HG02759 (cell line): ENCODE measurements around the gene TPM3.
"Not testable (repeated sequence)": the region's sequence is repeated elsewhere in the genome, so short reads cannot be mapped to it uniquely, and the experiment has no call there.

Source experiments
- ATAC-seq: cut with Tn5 transposase; IDR thresholded peaks from one replicate; pipeline ENCODE4 v1.9.1; 2021; ENCODE audit warnings: mild to moderate bottlenecking, moderate library complexity; ENCODE audit not compliant: unreplicated experiment

Gene TPM3

DNA sequence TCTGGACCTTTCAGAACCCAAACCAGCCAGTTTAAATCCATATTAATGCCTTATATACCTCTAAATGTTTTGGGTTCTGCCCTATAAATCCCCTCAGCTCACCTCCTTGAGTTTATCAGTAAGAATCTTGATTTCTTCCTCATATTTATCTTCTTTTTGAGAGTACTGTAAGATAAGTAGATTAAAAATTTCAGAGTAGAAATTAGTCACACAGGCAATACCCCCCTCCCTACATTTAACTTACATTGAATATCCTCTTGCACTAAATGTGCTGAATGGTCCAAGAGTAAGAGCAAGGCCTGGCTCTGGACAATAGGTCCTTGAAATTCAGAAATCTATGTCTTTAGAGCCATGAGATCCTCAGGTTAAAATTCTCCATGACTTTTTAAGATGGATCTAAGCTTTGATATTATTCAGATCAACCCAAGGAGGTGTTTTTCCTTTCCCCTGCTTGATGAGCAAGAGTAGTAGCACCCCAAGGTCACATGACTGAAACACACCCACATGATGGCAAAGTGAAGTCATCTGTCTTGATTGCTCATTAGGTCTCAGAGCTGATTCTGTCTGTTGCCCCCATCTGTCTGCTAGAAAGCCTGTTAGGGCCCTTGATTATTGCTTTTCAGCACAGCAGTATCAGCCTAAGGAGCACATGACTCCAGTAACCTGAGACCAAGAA lies 21.2 kb downstream of the TPM3 start:
- no peak for ATAC-seq

DNA sequence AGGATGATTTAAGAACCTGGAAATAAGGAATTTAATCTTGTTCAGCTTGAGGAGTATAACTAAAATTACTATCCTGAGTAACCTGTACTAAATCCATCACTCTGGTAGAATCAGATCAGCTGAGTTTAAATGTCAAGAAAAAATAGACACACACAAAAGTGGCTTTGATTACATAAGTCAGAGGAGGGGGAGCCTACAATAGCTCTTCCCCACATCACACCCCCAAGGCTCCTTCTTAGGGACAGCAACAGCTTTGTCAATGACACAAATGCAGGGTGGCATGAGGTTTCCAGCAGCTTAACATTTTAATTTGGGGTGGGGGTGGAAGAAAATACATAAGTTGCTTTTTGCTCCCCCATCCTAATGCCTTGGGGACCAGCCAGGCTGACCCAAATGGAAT lies 24.4 kb downstream of the TPM3 start:
- no peak for ATAC-seq

DNA sequence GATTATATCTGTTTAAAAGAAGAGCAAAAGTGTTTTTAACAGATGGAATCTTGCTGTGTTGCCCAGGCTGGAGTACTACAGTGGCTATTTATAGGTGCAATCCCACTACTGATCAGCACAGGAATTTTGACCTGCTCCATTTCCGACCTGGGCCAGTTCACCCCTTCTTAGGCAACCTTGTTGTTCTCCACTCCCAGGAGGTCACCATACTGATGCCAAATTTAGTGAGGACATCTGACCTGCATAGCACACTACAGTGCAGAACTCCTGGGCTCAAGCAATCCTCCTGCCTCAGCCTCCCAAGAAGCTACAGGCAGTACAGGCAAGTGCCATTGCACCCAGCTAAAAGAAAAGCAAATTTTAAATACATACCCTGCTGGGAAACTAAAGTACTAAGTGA lies 25.7 kb downstream of the TPM3 start:
- ATAC-seq: no peak

DNA sequence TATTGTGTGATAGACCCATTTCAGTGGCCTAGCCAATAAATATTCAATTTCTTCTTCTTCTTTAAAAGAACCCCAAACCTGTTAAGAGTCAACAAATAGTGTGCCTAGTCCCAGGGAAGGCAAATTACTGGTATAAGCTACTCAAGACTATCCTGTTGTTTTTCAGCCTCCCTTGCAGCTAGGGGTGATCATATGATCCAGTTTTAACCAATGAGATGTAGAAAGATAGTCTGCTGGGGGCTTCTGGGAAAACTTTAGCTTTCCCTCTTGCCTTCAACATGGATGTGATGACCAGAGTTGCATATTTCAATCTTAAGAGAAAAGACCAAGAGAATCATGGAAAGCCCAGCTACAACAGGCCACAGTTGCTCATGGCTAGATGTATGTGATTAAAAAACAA lies 32.3 kb downstream of the TPM3 start:
- ATAC-seq: no peak

DNA sequence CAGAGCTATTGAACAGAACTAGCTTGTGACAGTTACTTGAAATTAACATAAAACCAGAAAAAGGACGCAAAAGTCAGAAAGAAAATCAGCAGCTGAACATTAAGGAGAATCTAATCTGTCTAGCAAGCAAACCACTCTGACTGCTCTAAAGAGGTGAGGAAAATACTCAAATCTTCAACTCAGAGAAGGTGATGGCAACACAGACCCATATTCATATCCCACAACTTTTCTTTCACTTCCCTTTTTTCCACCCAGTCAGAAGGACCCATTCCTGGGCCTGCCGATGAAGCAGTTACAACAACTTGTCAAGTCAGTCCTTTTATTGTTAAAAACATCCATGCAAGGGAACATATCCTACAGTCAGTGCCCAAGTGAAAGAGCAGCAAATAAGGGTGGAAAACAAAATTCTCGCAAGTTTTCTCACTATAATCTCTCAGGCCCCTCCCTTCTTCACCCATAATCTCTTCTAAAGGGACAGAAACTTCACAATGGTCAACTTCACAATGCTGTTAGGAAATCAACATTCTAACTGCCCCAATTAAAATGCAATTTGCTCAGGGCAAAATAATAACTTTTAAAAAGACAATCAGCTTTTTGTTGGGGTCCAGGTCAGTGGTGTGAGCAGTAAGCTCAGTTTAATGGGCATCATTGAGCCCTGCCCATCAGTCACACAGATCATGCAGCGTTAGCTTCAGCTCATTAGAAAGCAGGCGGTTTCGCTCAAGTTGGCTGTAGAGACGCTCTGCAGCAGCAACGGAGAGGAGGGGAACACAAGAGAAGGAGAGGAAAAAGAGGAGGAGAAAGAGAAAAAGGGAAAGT lies 33.4 kb downstream of the TPM3 start:
- ATAC-seq: no peak

DNA sequence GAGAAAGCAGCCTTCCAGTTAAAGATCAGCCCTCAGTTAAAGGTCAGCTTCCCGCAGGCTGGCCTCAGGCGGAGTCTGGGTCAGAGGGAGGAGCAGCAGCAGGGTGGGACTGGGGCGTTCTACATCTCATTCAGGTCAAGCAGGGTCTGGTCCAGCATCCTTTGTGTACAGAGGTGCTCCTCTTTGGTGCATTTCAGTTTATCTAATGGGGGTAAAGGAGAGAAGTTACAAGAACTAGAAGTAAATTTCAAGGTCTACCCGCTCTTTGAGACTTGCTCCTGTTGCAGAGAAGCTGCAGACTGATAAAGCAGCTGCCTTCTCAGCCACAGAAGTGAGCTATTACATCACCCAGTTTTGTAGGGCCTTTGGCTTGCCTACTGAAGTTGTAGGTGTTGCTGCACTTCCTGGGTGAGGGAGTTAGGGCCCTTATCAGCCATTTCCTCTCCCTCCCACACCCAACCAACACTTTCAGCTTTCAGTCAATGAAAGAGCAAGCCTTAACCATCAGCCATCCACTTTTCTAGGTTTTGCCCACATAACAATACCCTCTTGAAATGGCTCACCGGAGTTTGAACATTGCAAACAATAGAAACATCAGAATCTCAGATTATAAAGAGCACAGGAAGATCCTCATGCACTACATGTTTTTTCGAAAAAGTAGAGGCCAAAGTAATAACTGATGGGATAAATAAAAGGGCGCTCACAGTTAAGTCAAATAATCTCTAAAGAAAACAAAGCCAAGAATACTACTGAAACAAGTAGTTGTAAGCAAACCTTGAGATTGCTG lies 34.2 kb downstream of the TPM3 start:
- peak; percentile 82 for ATAC-seq

DNA sequence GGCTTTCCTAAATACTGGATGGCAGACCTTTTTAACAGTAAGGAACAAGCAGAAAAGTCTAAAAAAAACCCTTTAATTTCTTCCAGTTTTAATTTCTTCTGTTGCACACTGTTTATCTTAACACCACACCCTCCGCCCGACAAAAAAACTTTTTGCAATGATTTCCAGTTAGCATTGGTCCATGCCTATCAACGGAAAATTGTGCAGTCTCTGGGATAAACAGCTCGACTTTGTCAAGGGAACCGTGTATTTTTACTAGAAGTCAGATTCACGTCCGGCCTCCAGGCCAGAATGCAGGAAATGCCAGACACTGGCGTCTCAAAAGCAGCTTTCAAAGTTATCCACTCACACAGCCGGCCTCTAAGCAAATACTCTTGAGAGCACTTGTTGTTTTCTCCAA lies 36.6 kb downstream of the TPM3 start:
- ATAC-seq: no peak

DNA sequence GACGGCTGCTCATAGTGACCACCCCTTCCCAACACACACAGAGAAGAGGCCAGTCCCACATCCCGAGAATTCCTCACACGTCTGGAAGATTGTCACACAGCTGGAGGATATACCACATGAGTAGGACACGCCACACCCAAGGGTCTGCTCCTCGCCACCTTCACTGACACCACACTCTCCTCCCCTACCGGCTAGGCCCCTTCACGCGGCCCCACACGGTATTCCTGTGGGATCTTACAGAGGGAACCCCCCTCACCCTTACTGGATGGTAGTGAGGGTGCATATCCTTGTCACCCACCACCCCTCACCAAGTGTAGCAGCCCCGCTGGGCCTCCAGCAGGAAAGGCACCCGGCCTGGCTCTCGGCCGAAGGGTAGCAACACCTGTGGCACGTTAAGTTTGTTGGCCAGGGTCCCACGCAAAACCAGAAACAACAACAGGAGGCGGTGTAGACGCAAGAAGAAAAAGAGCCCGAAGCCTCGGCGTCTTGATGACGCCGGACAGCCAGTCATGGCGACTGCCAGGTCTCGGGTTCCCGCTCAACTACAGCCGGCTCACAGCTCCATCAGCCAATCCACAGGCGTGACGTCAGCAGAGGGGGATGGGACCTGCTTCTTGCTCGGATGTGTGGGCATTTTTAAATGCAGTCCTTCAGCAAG lies 37.2 kb downstream of the TPM3 start, which contains the start of gene NUP210L:
NUP210L (minus strand) TSS at position 540 of the 658 bp plus-strand sequence.
- ATAC-seq: no peak

DNA sequence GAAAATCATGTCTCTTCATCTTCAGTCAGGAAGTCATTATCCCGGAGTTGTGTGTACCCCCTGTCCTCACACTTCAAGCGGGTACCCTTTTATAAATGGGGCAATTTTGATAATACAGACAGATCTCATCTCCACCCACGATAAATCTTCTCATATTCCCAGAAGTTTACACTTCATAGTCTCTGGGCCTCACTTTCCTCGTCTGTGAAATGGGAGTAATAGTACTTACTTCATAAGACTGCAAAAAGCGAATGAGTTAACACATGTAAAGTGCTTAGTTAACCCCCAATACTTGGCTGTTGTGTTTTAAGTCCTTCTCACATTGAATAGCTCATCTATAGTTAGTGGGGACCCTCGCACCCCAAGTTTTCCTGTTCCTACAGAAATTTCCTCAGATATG lies 37.8 kb downstream of the TPM3 start:
- ATAC-seq: no peak

DNA sequence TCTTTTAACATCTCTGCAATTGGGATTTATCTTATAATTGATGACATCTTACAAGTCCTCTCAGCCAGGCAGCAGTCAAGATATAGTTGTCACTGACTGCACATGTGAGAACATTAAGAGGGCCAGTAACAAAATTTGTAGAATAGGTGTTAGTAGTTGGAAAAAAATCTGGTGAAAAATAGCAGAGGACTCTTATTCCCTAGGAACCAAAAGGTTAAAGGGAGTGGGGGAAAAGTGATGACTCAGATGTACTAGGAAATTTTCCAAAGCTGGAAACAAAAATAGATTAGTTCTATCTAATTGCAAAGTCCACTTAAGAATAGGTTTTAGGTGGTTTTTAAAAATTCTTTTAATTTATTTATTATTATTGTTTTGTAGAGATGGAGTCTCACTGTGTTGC lies 40.6 kb downstream of the TPM3 start:
- no peak for ATAC-seq

DNA sequence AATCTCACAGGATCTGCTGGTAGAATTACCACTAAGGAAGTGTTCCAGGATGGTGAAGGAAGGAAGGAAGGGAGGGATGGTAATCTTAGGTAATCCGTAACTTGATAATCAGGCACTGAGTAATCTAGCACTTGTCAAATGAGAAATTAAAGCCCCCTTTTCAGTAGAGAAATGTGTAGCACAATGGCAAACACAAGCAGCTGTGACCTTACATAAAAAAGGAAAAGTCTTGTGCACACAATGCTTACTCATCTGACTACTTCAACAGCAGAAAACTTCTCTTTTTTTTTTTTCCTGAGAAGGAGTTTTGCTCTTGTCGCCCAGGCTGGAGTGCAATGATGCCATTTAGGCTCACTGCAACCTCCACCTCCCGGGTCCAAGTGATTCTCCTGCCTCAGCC lies 43.1 kb downstream of the TPM3 start:
- no peak for ATAC-seq

DNA sequence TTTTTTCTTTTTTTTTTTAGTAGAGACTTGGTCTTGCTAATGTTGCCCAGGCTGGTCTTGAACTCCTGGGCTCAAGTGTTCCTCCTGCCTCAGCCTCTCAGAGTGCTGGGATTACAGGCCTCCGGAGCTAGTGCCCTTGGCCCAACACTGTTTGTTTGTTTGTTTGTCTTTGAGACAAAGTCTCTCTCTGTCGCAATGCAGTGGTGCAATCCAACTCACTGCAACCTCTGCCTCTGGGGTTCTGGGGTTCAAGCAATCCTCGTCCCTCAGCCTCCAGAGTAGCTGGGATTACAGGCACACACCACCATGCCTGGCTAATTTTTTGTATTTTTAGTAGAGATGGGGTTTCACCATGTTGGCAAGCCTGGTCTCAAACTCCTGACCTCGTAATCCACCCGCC lies 44.4 kb downstream of the TPM3 start:
- not testable (repeated sequence) for ATAC-seq

DNA sequence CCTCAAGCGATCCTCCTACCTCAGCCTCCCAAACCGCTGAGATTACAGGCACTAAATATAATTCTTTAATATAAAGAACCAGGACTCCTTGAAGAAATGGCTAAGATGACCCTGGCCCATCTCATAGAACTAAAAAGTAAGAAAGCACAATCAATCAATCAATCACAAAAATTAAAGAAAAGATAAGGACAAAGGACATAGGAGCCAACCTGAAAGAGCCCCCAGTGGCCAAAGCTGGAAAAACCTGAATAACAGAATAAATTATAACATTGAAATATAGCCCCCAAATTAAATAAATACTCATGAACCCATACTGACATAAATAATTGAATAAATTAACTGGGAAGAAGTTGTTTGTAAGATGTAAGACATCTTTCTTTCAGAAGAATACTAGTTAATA lies 45.9 kb downstream of the TPM3 start:
- no peak for ATAC-seq

DNA sequence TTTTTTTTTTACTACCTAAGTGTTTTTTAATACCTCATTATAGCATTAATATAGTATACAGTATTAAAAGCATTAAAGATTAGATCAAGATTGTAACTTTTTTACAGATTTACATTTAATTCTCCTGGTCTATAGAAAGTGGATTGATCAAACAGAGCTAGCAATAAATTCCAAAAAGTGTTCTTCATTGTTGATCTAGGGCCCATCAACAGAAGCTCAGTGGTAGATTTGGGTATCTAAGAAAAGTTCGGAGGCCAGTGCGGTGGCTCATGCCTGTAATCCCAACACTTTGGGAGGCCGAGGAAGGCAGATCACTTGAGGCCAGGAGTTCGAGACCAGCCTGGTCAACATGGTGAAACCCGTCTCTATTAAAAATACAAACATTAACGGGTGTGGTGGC lies 49.5 kb downstream of the TPM3 start:
- ATAC-seq: no peak

DNA sequence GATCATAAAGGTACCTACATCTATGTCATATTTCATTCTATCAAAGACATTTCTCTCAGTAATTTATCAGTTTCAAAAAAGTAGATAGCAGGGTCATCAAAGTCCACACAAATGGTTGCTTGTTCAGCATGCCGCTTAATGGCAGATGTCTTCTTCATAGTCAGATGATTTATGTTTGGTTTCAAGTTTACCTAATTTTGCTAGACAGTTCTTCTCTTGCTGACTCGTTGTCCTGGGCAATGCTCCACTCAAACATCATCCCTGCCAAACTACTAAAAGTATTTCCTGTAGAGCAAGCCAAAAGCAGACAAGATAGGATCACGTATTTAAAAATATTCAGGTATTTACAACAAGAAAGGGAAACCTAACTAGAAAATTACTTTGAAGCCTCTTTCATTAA lies 50.7 kb downstream of the TPM3 start:
- ATAC-seq: no peak

DNA sequence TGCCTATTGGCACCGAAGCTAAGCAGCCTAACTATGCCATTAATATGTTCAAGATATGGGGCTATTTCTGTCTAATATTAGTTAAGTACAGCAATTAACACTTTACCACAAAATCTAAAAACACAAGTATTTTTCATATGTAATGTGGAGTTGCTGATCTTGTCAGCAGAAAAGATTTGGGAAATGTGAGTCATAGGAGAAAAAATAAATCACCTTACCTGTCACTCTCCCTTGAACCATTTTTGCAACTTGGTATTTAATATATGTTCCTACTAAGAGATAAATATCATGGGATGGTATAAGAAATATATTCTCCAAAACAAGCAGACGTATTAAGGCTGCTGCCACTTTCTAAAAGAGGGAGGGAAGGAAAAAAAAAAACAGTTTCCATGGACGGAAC lies 54.0 kb downstream of the TPM3 start:
- ATAC-seq: no peak

DNA sequence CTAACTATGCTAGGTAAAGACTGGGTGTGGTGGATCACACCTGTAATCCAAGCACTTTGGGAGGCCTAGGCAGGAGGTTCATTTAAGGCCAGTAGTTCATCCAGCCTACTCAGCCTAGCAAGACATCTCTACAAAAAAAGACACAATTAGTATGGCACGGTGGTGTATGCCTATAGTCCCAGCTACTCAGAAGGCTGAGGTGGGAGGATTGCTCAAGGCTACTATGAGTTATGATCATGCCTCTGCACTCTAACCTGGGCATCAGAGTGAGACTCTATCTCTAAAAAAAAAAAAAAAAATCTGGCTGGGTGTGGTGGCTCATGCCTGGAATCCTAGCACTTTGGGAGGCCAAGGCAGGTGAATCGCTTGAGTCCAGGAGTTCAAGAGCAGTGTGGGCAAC lies 58.6 kb downstream of the TPM3 start:
- ATAC-seq: no peak

DNA sequence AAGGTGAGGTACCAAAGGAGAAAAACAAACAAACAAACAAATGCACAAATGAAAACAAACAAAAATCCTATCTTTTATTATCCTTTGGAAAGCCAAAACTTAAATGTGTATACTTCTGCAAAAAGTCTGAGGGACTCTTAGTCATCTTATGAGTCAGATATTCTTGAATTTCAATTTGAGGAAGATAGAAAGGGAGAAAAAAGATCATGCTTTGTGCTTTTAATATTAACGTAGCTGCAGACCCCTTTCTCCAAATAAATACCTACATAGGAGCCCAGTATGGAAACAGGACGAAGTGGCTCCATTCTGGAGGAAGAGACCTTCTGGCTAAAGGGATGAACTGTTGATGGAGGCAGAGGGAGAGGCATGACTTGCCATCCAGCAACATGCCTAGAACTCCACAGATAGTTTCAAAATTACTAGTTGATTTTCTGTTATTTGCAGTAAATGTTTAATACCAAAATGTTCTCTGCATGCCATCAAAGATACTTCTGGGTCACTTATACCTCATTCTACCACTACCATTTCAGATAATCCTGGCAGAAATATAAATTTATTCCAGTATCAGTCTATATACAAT lies 62.4 kb downstream of the TPM3 start:
- no peak for ATAC-seq

DNA sequence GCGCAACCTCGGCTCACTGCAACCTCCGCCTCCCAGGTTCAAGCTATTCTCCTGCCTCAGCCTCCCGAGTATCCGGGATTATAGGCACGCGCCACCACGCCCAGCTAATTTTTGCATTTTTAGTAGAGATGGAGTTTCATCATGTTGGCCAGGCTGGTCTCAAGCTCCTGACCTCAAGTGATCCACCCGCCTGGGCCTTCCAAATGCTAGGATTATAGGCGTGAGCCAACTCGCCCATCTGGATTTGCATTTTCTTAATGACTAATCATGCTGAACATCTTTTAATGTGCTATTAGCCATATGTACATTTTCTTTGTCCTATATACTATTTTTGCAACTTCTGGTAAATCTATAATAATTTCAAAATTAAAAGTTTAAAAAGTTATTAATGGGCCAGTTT lies 68.7 kb downstream of the TPM3 start:
- not testable (repeated sequence) for ATAC-seq

DNA sequence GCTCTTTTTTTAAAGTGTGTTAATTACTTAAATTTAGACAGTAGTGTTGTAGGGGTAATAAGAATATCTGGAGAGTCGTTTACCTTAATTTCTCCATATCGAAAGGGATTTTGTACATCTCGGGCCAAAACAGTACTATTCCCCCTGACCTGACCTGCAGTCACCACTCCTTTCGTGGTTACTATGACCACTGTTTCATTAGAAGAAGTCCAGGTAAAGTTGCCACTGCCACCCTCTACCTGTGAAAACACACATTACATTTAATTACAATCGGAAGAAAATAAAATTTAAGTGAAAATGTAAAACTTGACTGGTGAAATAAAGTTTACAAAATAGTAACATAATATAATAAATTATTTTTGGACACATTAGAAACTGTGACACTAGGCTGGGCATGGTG lies 74.3 kb downstream of the TPM3 start:
- ATAC-seq: no peak

DNA sequence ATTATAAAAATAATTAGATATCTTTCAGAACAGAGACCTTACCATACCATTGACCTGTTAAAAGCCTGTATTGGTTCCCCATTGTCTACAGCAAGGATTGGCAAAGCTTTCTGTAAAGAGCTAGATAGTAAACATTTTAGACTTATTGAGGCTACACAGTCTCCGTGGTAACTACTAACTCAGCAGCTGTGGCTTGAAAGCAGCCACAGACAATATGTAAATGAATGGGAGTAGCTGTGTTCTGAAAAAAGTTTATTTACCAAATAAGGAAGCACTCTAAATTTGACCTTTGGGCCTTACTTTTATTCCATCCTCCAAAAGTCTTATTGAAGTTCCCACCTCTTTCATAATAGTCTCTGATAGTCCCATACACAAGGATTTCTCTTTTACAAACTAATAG lies 76.7 kb downstream of the TPM3 start:
- ATAC-seq: no peak
